GM10266 (cell line): ENCODE data around the gene LDAH.
A peak's percentile ranks its signal among the peaks of the same experiment; 100 is the strongest.

ENCODE experiments used
- DNase-seq: peaks from one replicate; pipeline ENCODE4 v3.0.0; 2012; ENCODE audit errors: extremely low spot score
- CTCF ChIP-seq: IDR thresholded peaks from 2 replicates; pipeline ENCODE4 v1.5.1; 2012; ENCODE audit warnings: mild to moderate bottlenecking, low read depth; ENCODE audit not compliant: control insufficient read depth, insufficient read depth; ENCODE audit errors: missing control alignments

Gene LDAH

DNA sequence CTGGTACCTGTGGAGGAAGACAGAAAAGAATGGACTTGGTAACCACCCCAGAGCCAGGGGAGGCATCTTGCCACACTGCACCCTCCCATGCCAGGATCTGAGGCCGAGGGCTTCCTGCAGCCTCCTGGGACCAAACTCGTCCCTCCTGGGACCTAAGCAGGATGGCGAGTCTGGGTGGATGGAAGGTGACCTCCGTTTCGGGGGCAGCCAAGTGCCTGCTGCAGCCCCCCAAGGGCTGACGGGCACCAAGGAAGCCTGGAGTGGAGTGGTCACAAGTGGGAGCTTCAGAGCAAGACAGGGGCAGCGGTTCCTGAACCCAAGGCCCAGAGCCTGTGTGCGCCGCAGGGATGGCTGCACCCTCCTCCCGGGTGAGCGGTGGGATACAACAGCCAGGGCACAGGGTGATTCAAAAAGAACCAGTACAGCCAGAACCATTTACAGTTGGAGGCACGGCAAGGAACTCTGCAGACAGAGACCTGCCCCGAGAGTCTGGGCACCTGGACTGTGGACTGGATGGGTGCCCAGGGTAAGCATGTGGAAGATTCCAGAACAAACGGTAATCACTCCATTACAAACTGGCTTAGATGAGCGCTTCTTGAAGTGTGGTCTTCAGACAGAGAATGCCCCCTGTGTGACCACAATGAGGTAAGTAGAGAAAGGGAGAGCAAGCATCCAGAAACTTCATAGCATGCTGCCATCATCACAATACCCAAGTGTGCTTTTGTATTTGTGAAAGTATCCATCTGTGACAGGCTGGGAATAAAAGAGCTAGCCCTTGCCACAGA, 184.1 kb downstream of the LDAH start:
- no peak for DNase-seq
- no peak for TF ChIP-seq CTCF

DNA sequence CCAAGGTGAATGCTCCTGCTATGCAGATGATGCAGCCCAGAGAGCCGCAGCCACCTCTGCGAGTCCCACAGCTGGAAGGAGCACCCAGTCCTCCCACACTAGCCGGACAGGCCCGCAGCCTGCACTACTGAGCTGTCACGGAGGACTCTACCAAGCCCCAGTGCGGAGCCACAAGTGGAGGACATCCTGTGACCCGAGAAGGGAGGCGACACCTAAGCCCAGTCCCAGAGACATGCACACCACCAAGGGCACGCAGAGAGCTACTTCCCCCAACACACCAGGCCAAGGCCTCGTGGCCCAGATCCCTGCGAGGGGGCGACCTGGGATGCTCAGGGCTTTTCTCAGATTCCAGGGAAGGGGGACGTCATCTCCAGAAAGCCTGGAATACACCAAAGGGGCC, 184.9 kb downstream of the LDAH start:
- TF ChIP-seq CTCF, result no peak
- no peak for DNase-seq

DNA sequence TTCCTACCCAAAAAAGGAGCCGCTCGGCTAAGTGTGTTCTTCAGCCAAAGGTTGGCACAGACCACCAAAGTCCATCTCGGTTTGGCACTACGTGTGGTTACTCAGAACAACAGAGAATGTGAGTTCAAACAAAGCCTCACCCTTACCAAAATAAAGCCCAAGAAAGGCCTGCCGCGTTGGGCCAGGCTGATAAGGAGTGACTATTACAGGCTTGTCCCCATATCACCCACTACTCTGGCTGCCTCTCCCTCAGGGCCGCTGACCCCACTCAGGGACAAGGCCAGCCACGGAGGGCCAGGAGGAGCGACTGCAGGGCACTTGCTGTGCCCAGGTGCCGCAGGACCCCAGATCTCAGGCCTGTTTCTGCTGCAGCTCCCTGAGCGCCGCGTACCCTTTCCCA, 185.8 kb downstream of the LDAH start:
- no peak for TF ChIP-seq CTCF
- DNase-seq, result no peak

DNA sequence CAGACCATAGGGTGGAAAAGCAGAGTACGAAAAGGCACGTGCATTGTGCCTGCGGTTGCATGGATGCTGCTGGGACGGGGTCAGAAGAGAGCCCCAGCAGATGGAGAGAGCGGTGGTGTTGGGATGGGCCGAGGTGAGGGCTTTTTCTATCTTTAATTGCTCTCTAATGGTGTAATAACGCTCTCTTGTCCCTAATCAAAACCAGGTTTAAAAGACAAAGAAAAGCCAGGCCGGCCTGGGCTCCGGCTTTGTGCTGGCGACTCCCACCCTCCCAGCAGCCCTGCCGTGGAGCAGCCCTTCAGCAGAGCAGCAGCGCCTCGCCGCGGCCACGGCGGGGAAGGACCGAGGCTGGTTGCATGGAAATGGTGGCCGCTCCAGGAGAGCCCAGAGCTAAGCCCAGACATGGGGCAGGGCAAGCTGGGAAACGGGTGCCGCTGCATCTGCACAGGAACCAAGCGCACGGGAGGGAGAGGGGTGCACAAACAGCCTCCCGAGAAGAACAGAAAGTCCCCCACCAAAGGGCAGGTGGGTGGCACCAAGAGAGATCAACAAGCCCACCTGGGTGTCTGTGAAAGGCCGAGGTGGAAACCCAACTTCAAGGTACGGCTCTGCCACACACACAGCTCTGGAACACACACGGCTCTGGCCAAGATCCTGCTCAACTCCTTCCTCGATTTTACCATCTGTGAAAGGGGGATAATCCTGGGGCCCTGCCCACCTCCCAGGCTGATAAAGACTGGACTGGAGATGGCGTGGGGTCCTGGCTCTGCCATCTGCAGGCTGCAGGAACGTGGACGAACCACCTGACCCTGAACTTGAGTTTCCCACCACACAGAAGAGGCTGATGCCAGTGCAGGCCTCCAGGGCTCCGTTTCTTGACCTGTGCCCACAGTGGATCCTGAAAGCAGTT, 187.0 kb downstream of the LDAH start:
- peak; percentile 93 for TF ChIP-seq CTCF

DNA sequence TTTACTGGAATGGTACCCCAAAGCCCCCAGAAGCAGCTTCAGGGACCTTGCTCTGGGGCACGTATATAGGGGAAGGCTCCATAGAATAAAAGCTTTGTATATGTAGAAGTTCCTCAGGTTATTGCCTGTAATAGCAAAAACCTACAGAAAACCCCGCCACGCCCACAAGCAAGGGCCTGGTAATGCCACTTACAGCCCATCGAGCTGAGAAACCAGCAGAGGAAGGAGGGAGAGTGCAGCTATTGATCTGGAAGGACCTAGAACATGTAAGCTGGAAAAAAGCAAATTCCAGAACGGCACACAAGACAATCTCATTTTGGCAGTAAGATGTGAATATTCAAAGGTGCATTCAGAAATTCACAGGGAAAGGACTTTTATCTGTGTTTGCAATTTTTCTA, 187.8 kb downstream of the LDAH start:
- no peak for TF ChIP-seq CTCF
- no peak for DNase-seq

More for the DNA sequence above, 187.0 kb downstream of the LDAH start:
- peak; percentile 72 for DNase-seq

DNA sequence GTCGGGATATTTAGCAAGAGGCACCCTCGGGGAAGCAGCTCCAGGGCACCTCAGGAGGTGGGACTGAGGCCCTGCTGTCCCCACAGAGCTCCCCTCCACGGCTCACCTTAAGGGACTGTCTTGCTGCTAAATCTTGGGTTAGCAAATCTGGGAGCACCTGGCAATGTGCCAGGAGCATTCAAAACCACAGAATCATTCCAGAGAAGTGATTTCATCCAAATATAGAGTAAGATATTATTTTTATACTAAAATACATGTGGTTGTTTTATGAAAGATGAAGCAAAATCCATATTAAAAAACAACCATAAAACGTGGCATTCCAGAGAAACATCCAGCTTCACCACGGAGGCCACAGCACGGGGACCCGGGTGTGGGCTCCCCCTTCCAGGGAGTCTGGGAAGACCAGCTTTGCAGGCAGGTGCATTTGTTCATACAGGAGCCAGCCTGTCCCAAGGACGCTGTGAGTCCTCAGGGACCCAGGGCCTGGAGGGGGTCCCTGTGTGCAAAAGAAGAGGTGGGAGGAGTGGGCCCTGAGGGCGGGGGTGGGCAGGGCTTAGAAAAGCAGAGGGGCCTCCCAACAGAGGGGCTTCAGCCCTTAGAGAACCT, 188.3 kb downstream of the LDAH start:
- no peak for DNase-seq
- TF ChIP-seq CTCF, result no peak
